ENCODE measurements around the gene DLGAP4. TPM values are rescaled to one million over a fixed set of nuclear protein-coding genes. Genes with fewer than 3 reads are reported as not detected.

Gene DLGAP4
- polyA plus RNA-seq, 1 of the 3 experiments (the other 2 are of a cell fraction), result 31.2 TPM

DNA sequence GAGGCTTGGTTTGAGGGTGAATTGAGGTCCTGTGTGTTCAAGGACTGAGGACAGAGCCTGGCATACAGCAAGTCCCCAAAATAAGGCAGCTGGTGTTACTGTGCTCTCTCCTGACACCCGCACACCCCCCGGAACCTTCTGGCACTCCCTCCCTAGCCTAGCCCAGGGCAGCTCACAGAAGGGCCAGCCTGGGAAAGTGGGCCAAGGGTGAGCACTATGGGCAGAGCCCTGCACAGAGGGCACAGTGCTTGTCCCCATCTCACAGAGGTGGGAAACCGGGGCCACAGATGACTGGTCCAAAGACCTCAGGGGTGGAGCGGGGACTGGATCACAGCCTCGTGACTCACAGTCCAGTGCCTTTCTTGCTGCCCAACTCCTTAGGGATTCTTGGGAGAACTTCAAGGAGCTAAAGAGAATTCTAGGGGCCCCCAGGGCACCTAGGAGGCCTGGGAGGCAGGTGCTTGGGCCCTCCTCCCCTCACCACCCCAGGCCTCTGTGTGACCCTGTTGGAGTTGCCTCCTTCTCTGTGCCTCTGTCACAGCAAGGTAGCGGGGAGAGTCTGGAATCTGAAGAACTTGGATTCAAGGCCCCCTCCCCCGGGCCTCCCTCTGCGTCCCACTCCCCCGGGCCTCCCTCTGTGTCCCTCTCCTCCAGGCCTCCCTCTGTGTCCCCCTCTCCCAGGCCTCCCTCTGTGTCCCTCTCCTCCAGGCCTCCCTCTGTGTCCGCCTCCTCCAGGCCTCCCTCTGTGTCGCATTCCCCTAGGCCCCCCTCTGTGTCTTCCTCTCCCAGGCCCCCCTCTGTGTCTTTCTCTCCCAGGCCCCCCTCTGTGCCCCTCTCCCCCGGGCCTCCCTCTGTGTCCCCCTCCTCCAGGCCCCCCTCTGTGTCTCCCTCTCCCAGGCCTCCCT is 13.5 kb downstream of the DLGAP4 start (continued):
- TF ChIP-seq FOXM1 (IDR thresholded peaks at IDR 0.05; ENCODE audit: low read depth), result no peak
- TF ChIP-seq, protein P1, sequence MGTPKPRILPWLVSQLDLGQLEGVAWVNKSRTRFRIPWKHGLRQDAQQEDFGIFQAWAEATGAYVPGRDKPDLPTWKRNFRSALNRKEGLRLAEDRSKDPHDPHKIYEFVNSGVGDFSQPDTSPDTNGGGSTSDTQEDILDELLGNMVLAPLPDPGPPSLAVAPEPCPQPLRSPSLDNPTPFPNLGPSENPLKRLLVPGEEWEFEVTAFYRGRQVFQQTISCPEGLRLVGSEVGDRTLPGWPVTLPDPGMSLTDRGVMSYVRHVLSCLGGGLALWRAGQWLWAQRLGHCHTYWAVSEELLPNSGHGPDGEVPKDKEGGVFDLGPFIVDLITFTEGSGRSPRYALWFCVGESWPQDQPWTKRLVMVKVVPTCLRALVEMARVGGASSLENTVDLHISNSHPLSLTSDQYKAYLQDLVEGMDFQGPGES (IDR thresholded peaks at IDR 0.05; ENCODE audit: low read depth, low read length), result no peak
- TF ChIP-seq, protein P2, sequence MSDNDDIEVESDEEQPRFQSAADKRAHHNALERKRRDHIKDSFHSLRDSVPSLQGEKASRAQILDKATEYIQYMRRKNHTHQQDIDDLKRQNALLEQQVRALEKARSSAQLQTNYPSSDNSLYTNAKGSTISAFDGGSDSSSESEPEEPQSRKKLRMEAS (IDR thresholded peaks at IDR 0.05; ENCODE audit: low read depth), result no peak

DNA sequence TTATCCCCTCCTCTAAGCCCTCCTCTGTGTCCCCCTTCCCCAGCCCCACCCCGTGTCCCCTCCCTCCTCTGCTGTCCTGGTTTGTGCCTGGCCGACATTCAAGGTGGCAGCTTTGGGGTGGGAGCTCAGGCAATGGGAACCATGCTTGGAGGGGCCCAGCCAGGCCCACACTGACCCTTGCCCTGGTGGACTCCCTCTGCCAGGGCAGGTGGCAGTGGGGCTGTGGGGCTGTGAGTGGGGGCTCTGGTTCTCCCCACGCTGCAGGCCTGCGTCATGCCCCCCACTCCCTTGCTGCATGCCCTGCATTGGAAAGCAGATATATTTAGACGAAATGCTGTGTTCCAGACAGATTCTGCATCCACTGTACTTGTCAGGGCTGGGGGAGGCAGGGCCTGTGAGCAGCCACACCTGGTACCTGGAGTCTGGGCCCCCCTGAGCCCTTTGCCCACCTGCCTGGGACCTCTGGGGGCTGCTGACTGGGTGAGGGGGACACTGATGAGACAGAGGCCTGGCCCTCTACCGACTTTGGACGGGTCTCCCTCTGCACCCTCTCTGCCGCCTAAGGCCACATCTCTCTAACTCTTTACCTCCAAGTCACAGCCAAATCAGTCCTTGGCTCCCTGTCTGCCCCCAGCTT is 14.2 kb downstream of the DLGAP4 start:
- CTCF ChIA-PET, result no interaction called here
- Histone ChIP-seq H3K9ac (no peak overlapping the region), H3K4me1 (ENCODE audit: control insufficient read depth in 1 of 2, insufficient read depth in 2 of 2, low read depth in 1 of 2, low read length in 1 of 2) (peaks cover 0 to 6% of the 10 kb centered on the region in 2 experiments; a peak in 1 of 4 replicates), H3K4me3 (ENCODE audit: low read depth in 2 of 2, low read length in 1 of 2) (no peak overlapping the region), H3K9me2 (no peaks in the 10 kb centered on the region), H2AFZ (ENCODE audit: low read depth) (no peak overlapping the region), H3K36me3 (replicated peaks in 1 of 2; ENCODE audit: control insufficient read depth in 1 of 2, insufficient read depth in 2 of 2, low read length in 1 of 2) (no peaks in the 10 kb centered on the region), H3F3A (replicated peaks; ENCODE audit: insufficient read depth) (no peaks in the 10 kb centered on the region), H3K27me3 (ENCODE audit: insufficient read depth) (no peaks in the 10 kb centered on the region; the same call in 1 of the 2 replicates), H3K9me3 (peaks cover 8% of the 10 kb centered on the region), H4K20me1 (ENCODE audit: insufficient read depth) (no peaks in the 10 kb centered on the region), H3K27ac (ENCODE audit: low read depth in 2 of 2, low read length in 1 of 2) (no peak overlapping the region), H3K4me2 (no peak overlapping the region), H3K79me2 (ENCODE audit: insufficient read depth) (no peaks in the 10 kb centered on the region)
- no peak for DNase-seq
- POLR2A ChIA-PET, result no interaction called here
- TF ChIP-seq FOXJ3 (CRISPR knock-in tag; IDR thresholded peaks at IDR 0.05) (no peak), FOXM1 (IDR thresholded peaks at IDR 0.05; ENCODE audit: low read depth) (no peak), POLR2AphosphoS5 (IDR thresholded peaks at IDR 0.05; ENCODE audit: low read depth, low read length) (no peak), TAF1 (IDR thresholded peaks at IDR 0.05; ENCODE audit: borderline replicate concordance, low read depth, low read length) (no peak), RAD21 (IDR thresholded peaks at IDR 0.05; ENCODE audit: low read length) (no peak), SMC3 (IDR thresholded peaks at IDR 0.05; ENCODE audit: low read depth, low read length) (no peak), ELF1 (IDR thresholded peaks at IDR 0.05) (no peak), RXRA (IDR thresholded peaks at IDR 0.05; ENCODE audit: borderline replicate concordance, low read depth) (no peak), MEF2A (IDR thresholded peaks at IDR 0.05; ENCODE audit: borderline replicate concordance, low read depth) (no peak), NFIC (IDR thresholded peaks at IDR 0.05; ENCODE audit: borderline replicate concordance) (no peak), EZH2phosphoT487 (IDR thresholded peaks at IDR 0.05; ENCODE audit: borderline replicate concordance, low read depth) (no peak)
- TF ChIP-seq, protein P3, sequence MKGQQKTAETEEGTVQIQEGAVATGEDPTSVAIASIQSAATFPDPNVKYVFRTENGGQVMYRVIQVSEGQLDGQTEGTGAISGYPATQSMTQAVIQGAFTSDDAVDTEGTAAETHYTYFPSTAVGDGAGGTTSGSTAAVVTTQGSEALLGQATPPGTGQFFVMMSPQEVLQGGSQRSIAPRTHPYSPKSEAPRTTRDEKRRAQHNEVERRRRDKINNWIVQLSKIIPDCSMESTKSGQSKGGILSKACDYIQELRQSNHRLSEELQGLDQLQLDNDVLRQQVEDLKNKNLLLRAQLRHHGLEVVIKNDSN (IDR thresholded peaks at IDR 0.05; ENCODE audit: borderline replicate concordance, low read depth), result no peak
- TF ChIP-seq, protein P2 (IDR thresholded peaks at IDR 0.05; ENCODE audit: low read depth), result no peak
- 46% methylated on average over 8 of the region's 8 CpGs for WGBS (ENCODE audit: low lambda C conversion rate)

Data from SK-N-SH (cell line).